Measurements from ENCODE around the gene AGAP1.

GRCh38 chr2:235601960-235602704 is 108.3 kb downstream of the AGAP1 start:
- TF ChIP-seq POLR2A (IDR thresholded peaks at IDR 0.05): no peak
- TF ChIP-seq CTCF (IDR thresholded peaks at IDR 0.05): no peak

Data from uterus (tissue), 2 donors.